ENCODE data around the gene THRSP.
"Not testable (repeated sequence)": the region's sequence is repeated elsewhere in the genome, so short reads cannot be mapped to it uniquely, and the experiment has no call there.

Gene THRSP

GRCh38 chr11:78066471-78066870 is 2.8 kb downstream of the THRSP start:
- no peak for DNase-seq (ENCODE audit: low read depth, low spot score)

GRCh38 chr11:78067704-78068103 is 4.0 kb downstream of the THRSP start:
- no peak for DNase-seq (ENCODE audit: low read depth, low spot score)

GRCh38 chr11:78069465-78069864 is 5.8 kb downstream of the THRSP start:
- no peak for DNase-seq (ENCODE audit: low read depth, low spot score)

GRCh38 chr11:78070621-78071020 is 7.0 kb downstream of the THRSP start:
- DNase-seq (ENCODE audit: low read depth, low spot score) = no peak

- DNase-seq (ENCODE audit: low read depth, low spot score) = no peak
These were observed 8.1 kb downstream of the THRSP start for GRCh38 chr11:78071717-78072116.

- no peak for DNase-seq (ENCODE audit: low read depth, low spot score)
These were observed 8.8 kb downstream of the THRSP start for GRCh38 chr11:78072455-78072854.

GRCh38 chr11:78074756-78075155 is 11.1 kb downstream of the THRSP start:
- DNase-seq (ENCODE audit: low read depth, low spot score) = no peak

GRCh38 chr11:78076733-78077403 is 13.2 kb downstream of the THRSP start:
- DNase-seq (ENCODE audit: low read depth, low spot score) = no peak

GRCh38 chr11:78077592-78077991 is 13.9 kb downstream of the THRSP start:
- DNase-seq (ENCODE audit: low read depth, low spot score) = not testable (repeated sequence)

- DNase-seq (ENCODE audit: low read depth, low spot score) = no peak
These were observed 14.8 kb downstream of the THRSP start for GRCh38 chr11:78078218-78079167.

GRCh38 chr11:78079232-78080083 is 15.8 kb downstream of the THRSP start, which contains the start of gene NDUFC2:
NDUFC2 (minus strand) TSS chr11:78079862; CDS start chr11:78079744, 118 bp downstream.
- peak; percentile 28 for DNase-seq (ENCODE audit: low read depth, low spot score)

GRCh38 chr11:78080084-78080817 is 16.6 kb downstream of the THRSP start:
- DNase-seq (ENCODE audit: low read depth, low spot score) = no peak

- no peak for DNase-seq (ENCODE audit: low read depth, low spot score)
These were observed 17.3 kb downstream of the THRSP start for GRCh38 chr11:78080818-78081495.

- no peak for DNase-seq (ENCODE audit: low read depth, low spot score)
These were observed 17.9 kb downstream of the THRSP start for GRCh38 chr11:78081583-78081982.

GRCh38 chr11:78082146-78082545 is 18.5 kb downstream of the THRSP start:
- no peak for DNase-seq (ENCODE audit: low read depth, low spot score)

- no peak for DNase-seq (ENCODE audit: low read depth, low spot score)
These were observed 19.4 kb downstream of the THRSP start for GRCh38 chr11:78083021-78083420.

- DNase-seq (ENCODE audit: low read depth, low spot score) = not testable (repeated sequence)
These were observed 20.8 kb downstream of the THRSP start for GRCh38 chr11:78084506-78084905.

GRCh38 chr11:78085972-78086371 is 22.3 kb downstream of the THRSP start:
- DNase-seq (ENCODE audit: low read depth, low spot score) = no peak

GRCh38 chr11:78086521-78087074 is 22.9 kb downstream of the THRSP start:
- not testable (repeated sequence) for DNase-seq (ENCODE audit: low read depth, low spot score)

- no peak for DNase-seq (ENCODE audit: low read depth, low spot score)
These were observed 30.6 kb downstream of the THRSP start for GRCh38 chr11:78094250-78094649.
